NCI-H2081 (cell line): ENCODE data around the gene BST1.
"Not testable (repeated sequence)": the region's sequence is repeated elsewhere in the genome, so short reads cannot be mapped to it uniquely, and the experiment has no call there.

Experiments used
- DNase-seq, 2 experiments: peaks; one replicate each; lab custom pipeline; 2025; lab: John Stamatoyannopoulos, UW

BST1 gene

DNA sequence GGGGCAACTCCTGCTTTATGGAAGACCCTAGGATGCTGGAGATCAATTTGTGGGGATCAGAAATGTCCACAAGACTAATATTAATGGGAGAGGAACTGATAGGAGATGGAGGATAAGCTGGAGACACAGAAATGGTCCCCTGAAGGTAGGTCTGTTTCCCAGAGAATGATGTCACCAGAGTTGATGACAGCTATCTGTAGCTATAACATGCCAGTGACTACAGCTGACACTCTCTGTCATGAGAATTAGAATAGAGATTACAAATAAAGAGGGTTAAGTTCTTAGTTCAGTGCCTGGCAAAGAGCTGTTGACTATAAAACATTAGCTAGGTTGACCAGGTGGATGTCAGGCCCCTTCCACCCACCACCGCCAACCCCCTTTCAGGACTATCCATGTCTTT is 9.3 kb downstream of the BST1 start:
- DNase-seq: no peak

GRCh38 chr4:15714141-15714540 is 11.3 kb downstream of the BST1 start:
- DNase-seq: no peak

DNA sequence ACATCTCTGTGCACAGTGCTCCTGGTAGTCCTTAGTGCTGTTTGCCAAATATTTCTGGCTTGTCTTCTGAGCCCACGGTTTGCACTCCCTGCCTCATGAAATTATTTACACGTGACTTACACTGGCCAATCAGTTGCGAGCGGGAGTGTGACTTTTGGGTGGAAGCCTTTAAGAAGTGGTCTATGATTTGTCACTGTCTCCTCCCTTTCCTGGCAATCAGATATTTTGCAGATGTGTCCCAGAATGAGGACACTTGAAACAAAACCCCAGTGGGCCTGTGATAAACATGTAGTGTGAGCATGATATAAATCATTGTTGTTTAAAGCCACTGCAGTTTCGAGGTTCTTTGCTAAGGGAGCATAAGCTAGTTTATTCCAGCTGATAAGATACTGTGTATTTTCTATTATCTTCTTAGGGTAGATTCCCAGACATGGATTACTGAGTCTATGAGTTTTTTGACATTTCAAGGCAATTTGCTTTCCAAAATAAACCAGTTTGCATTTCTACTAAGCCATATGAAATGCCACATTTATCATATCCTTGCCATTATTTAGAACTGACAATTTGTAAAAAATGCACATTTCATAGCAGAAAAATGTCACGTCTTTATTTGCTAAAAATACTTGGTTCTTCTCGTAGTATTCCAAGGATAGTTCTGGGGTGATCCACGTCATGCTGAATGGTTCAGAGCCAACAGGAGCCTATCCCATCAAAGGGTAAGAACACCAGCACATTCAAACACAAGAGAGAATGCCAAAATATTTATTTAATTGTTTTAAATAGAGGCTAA is 12.0 kb downstream of the BST1 start:
- no peak for DNase-seq

DNA sequence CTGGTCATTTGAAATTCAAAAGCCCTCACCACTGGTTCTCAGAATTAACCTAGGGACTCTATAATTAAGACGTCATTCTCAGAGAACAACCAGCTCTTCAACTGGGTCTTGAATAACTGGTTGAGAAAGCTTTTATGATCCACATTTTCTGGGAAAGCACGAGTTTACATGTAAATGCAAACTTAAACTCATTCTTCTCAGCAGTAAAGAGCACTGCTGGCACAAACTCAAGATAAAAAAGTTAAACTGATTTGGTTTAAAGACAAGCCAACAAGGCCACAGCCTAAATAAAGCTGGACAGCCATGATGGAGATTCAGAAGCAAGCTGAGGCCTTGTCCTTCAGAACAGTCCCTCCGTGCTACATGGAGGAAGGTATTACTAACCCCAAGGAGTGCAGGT is 13.2 kb downstream of the BST1 start:
- DNase-seq: no peak

DNA sequence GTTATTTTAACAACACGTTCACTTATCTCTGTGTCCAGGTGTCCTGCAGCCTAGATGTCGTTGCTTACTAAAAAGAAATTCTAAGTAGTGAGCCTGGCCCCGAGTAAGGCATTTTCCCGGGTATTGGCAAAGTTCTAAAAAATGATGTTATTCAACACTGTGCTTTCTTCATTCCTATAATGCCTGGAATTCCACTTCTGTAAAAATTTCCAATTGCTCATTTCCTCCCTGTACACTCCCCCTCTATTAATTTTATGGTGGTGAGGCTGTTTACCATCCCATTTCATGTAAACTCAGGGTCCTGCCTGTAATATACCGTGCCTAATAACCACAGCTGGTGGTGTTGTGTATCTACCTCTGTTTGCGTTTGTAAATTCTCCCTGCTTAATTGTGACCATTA is 14.2 kb downstream of the BST1 start:
- no peak for DNase-seq

DNA sequence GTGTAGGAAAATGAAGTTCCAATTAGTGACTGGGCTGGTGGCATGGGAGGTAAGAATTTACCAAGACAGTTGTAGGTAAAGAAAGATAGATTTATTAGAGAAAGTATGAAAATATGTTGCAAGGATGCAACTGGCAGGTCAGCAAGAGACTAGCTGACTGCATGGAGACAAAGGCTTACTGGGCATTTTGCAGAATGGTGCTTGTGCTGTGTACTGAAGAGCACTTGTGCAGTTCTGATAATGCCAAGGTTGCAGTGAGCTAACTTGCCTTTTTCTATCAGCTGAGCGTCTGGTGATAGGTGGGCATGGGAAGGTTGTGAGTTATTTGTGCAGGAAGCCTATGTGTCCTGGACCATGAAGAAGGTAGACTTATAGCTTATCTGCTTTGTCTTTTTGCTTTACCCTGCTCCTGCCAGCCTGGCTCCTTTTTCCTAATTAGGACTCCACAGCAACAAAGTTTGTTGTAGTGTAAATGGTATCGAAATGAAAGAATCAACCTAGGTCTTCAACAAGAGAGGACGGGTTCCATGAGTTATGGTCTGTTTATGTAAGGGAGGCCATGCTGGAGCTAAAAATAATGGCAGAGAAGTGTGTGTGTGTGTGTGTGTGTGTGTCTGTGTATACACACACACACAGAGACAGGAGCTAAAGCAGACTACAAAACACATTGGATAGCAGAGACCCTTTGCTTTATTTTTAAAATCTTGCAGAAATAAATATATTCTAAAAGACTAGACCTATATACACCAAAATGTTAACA is 15.0 kb downstream of the BST1 start:
- DNase-seq: no peak

DNA sequence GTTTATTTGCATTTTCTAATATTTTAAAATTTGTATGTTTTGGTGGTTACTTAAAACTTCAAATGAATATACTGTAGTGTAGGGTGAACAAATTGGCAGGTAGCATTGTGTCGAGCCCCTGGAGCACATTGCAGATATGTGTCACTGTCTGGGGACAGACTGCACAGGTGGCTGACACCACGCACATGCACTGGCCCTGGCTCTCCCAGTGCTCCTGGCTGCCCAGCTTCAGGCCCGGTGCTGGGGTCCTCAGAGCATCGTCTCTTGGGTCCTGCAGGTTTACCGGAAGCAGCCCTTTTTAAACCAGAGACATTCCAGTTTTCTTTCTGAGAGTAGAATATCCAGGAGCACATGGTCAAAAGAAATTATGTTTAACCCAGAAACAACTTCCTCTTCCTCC is 15.6 kb downstream of the BST1 start:
- no peak for DNase-seq

GRCh38 chr4:15718959-15719358 is 16.1 kb downstream of the BST1 start:
- DNase-seq: no peak

DNA sequence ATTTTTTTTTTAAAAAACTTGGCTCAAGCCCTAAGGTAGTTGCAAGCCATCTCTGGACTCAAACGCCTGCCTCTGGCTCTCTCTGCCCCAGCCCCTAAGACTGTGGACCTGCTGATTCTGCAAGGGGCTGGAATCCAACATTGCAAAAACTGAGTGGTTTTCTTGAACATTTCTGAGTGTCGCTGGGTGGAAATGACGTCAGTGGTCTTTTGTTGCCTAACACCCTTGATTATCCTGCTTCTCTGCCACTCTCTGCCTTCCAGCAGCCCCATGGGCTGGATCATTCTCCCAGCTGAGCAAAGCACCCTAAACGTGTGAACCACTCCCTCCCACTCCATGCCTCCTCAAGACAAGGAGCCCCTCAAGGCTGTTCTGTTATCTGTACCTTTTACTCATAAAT is 16.6 kb downstream of the BST1 start:
- DNase-seq: no peak

GRCh38 chr4:15720851-15721250 is 18.0 kb downstream of the BST1 start:
- DNase-seq: no peak

- no peak for DNase-seq
These were observed 22.7 kb downstream of the BST1 start for GRCh38 chr4:15725608-15726007.

DNA sequence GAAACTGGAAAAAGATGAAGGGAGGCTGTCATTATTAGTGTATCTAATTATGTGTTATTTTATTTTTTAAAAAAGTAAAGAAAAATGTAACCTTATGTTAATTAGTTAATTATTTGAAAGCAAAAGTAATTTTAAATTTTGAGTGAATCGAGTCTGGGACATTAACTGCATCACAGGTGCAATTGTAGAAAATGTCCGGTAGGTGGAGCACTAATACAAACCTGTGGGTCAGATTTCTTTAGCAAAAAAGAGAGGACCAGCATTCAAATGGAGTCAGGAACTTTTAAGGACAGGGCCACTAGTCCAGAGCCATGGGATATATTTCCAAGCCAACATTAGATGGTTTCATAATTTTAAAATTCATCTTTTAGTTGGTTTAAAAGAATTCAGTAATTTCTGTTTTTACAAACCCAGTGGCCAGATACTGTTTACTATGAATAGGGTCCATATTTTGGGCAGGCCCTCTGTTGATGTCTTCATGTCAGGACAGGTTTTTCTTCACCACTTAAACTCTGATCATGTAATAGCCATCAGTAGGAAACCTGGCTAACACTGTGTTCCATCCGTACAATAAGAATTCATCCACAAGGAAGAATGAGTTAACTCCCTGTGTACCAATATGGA is 27.2 kb downstream of the BST1 start:
- DNase-seq: peak; percentile 19 to 40

DNA sequence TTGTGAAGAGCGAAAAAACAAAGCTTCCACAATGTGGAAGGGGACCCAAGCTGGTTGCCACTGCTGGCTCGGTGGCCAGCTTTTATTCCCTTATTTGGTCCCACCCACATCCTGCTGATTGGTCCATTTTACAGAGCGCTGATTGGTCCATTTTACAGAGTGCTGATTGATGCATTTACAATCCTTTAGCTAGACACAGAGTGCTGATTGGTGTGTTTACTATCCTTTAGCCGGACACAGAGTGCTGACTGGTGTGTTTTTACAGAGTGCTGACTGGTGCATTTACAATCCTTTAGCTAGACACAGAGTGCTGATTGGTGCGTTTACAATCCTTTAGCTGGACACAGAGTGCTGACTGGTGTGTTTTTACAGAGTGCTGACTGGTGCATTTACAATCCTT is 30.2 kb downstream of the BST1 start:
- not testable (repeated sequence) for DNase-seq

GRCh38 chr4:15735536-15735935 is 32.7 kb downstream of the BST1 start:
- DNase-seq: no peak

DNA sequence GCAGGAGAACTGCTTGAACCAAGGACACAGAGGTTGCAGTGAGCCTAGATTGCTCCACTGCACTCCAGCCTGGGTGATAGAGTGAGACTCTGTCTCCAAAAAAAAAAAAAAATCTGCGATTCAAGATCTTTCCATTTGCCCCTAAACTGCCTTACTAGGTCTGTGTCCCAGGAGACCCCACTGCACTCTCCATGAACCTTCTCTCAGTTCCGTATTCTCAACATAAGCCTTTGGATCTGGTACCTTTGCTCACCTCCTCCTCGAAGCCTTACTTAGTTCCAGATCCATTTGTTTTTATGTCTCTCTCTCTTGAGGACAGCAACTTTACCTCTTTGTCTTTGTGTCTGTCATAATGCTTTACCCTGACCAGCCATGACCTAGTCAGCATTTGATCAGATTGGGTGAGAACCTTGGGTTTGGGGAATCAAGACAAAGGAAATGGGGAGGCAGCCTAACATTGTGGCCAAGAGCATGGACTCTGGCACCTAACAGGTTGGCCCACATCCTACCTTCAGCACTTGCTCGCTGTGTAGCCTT is 33.7 kb downstream of the BST1 start:
- DNase-seq: no peak

- DNase-seq: no peak
These were observed 34.4 kb downstream of the BST1 start for GRCh38 chr4:15737255-15737654.

- no peak for DNase-seq
These were observed 36.0 kb downstream of the BST1 start for GRCh38 chr4:15738877-15739276.

DNA sequence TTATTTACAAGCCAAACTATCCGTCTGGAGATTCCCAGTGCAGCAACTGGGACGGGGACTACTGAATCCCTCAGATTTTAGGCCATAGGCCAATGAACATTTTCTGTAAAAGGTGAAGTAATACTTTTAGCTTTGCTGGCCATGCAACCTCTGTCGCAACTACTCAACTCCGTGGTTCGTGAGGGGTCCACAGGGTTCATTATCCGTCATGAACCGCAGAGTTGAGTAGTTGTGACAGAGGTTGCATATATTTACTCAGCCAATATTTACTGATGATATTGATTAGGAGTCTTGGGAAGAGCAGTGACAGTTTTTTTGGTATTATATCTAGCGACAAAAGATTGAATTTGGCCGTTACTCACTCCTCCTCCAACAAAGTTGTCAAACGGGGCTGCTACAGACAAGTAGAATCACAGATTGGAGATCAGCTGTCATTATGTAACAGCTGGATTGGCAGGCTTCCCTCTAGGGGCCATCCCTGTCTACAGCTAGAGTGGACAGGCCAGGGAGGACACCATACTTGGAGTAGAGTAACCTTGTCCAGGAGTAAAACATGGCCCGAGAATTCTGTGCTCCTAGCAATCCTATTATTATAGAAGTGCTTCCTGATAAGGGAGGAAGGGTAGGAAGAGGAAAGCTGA is 38.0 kb downstream of the BST1 start:
- no peak for DNase-seq

DNA sequence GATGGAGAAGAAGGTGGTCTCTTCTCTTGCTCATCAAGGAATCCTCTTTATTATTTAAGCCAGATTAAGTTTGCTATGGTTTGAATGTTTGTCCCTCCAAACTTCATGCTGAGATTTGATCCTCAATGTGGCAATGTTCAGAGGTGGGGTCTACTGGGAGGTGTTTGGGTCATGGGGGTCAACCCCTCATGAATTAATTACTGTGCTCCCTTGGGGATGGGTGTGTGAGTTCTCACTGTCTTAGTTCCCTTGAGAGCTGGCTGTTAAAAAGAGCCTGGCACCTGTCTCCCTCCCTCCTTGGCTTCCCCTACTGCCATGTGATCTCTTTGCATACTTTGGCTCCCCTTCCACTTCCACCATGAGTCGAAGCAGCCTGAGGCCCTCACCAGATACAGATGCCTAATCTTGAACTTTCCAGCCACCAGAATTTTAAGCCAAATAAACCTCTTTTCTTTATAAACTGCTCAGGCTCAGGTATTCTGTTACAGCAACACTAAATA is 39.3 kb downstream of the BST1 start:
- no peak for DNase-seq

GRCh38 chr4:15742637-15743036 is 39.8 kb downstream of the BST1 start:
- no peak for DNase-seq

DNA sequence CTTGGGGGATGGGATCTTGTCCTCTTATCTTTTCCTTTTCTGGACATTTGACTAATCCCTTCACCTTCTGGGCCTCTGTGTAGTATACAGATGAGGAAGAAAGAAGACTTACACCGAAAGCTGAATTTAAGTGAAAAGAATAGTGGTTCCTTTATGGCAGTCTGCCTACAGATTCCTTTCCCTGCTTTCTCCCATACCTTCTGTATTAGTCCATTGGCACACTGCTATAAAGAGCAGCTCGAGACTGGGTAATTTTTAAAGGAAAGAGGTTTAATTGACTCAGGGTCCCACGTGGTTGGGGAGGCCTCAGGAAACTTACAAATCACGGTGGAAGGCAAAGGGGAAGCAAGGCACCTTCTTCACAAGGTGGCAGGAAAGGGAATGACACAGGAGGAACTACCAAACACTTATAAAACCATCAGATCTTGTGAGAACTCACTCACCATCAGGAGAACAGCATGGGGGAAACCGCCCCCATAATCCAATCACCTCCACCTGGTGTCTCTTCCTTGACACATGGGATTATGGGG is 41.2 kb downstream of the BST1 start:
- DNase-seq: no peak

- no peak for DNase-seq
These were observed 43.2 kb downstream of the BST1 start for GRCh38 chr4:15746110-15746509.
